Measurements from ENCODE around the gene P4HTM.

Gene P4HTM

GRCh38 chr3:49019941-49020329 is 29.9 kb downstream of the P4HTM start:
- Histone ChIP-seq H3K27me3 (ENCODE audit: insufficient read depth, poor library complexity, severe bottlenecking) (no peaks in the 10 kb centered on the region), H3K4me3 (replicated peaks; ENCODE audit: insufficient read depth, low read length) (peak overlapping the region; percentile 80), H3K27ac (replicated peaks) (peak overlapping the region; percentile 99)
- DNase-seq (ENCODE audit: low read depth in 1 of 2, low spot score in 1 of 2), result peak in 1 of 2 experiments; percentile 47
- TF ChIP-seq POLR2AphosphoS5 (IDR thresholded peaks at IDR 0.05; ENCODE audit: low read depth) (no peak), SPI1 (IDR thresholded peaks at IDR 0.05; ENCODE audit: borderline replicate concordance, low read depth) (no peak), REST (IDR thresholded peaks at IDR 0.05; ENCODE audit: insufficient replicate concordance, low read depth) (no peak), GABPA (IDR thresholded peaks at IDR 0.05; ENCODE audit: low read depth) (no peak), CTCF (IDR thresholded peaks at IDR 0.05; ENCODE audit: insufficient read depth, low read length) (no peak)

- peak overlapping the region; percentile 99 for H3K27ac ChIP-seq (replicated peaks)
- H3K27me3 ChIP-seq (ENCODE audit: insufficient read depth, poor library complexity, severe bottlenecking), result no peaks in the 10 kb centered on the region
- TF ChIP-seq GABPA (IDR thresholded peaks at IDR 0.05; ENCODE audit: low read depth), result no peak
- TF ChIP-seq POLR2AphosphoS5 (IDR thresholded peaks at IDR 0.05; ENCODE audit: low read depth), result no peak; the same call in 1 of the 2 replicates
- peak; percentile 72; the same call in 1 of the 2 replicates for TF ChIP-seq SPI1 (IDR thresholded peaks at IDR 0.05; ENCODE audit: borderline replicate concordance, low read depth)
- TF ChIP-seq REST (IDR thresholded peaks at IDR 0.05; ENCODE audit: insufficient replicate concordance, low read depth), result no peak
- no peak for TF ChIP-seq CTCF (IDR thresholded peaks at IDR 0.05; ENCODE audit: insufficient read depth, low read length)
- H3K4me3 ChIP-seq (replicated peaks; ENCODE audit: insufficient read depth, low read length), result peak overlapping the region; percentile 80
- DNase-seq (ENCODE audit: low read depth in 1 of 2, low spot score in 1 of 2), result peak; percentile 62 to 81
Observed at GRCh38 chr3:49020330-49021212, 30.5 kb downstream of the P4HTM start.

- peak; percentile 93 to 99 for DNase-seq (ENCODE audit: low read depth in 1 of 2, low spot score in 1 of 2)
- Histone ChIP-seq H3K27ac (replicated peaks) (peak overlapping the region; percentile 99), H3K4me3 (replicated peaks; ENCODE audit: insufficient read depth, low read length) (peak overlapping the region; percentile 80), H3K27me3 (ENCODE audit: insufficient read depth, poor library complexity, severe bottlenecking) (no peaks in the 10 kb centered on the region)
- TF ChIP-seq POLR2AphosphoS5 (IDR thresholded peaks at IDR 0.05; ENCODE audit: low read depth), result peak; percentile 100
- peak; percentile 74 for TF ChIP-seq REST (IDR thresholded peaks at IDR 0.05; ENCODE audit: insufficient replicate concordance, low read depth)
- TF ChIP-seq SPI1 (IDR thresholded peaks at IDR 0.05; ENCODE audit: borderline replicate concordance, low read depth), result no peak; the same call in 1 of the 2 replicates
- no peak for TF ChIP-seq GABPA (IDR thresholded peaks at IDR 0.05; ENCODE audit: low read depth)
Observed at GRCh38 chr3:49021213-49021812, 31.3 kb downstream of the P4HTM start.
